ENCODE measurements around the gene STX16.

STX16 gene

GRCh38 chr20:58713801-58714339, 62.8 kb downstream of the STX16 start:
- DNase-seq (ENCODE audit: low read depth): no peak
- H3K4me3 ChIP-seq (ENCODE audit: low read depth, low read length): no peak overlapping the region
- TF ChIP-seq, protein P1, sequence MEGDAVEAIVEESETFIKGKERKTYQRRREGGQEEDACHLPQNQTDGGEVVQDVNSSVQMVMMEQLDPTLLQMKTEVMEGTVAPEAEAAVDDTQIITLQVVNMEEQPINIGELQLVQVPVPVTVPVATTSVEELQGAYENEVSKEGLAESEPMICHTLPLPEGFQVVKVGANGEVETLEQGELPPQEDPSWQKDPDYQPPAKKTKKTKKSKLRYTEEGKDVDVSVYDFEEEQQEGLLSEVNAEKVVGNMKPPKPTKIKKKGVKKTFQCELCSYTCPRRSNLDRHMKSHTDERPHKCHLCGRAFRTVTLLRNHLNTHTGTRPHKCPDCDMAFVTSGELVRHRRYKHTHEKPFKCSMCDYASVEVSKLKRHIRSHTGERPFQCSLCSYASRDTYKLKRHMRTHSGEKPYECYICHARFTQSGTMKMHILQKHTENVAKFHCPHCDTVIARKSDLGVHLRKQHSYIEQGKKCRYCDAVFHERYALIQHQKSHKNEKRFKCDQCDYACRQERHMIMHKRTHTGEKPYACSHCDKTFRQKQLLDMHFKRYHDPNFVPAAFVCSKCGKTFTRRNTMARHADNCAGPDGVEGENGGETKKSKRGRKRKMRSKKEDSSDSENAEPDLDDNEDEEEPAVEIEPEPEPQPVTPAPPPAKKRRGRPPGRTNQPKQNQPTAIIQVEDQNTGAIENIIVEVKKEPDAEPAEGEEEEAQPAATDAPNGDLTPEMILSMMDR (conservative IDR thresholded peaks at IDR 0.05; ENCODE audit: low read depth, low read length): no peak

- TF ChIP-seq, protein P1 (conservative IDR thresholded peaks at IDR 0.05; ENCODE audit: low read depth, low read length): no peak
- H3K4me3 ChIP-seq (ENCODE audit: low read depth, low read length): no peak overlapping the region
- DNase-seq (ENCODE audit: low read depth): no peak
Observed at GRCh38 chr20:58714340-58714922, 63.3 kb downstream of the STX16 start.

GRCh38 chr20:58714923-58715351, 63.9 kb downstream of the STX16 start:
- H3K4me3 ChIP-seq (ENCODE audit: low read depth, low read length): no peak overlapping the region
- no peak for DNase-seq (ENCODE audit: low read depth)
- TF ChIP-seq, protein P1 (conservative IDR thresholded peaks at IDR 0.05; ENCODE audit: low read depth, low read length): no peak

DNA sequence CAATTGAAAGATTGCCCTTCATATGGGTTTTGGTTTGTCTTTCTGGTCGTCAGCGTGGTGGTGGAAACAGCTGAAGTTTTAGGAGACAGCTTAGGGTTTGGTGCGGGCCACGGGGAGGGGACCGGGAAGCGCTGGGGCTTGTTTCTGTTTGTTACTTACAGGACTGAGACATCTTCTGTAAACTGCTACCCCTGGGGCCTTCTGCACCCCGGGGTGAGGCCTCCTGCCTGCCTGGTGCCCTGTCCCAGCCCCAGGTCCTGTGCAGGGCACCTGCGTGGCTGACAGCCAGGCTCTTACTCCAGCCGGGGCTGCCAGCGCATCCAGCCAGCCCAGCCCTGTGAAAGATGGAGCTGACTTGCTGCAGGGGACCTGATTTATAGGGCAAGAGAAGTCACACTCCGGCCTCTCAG, 64.3 kb downstream of the STX16 start:
- no peak for DNase-seq (ENCODE audit: low read depth)
- TF ChIP-seq, protein P1 (conservative IDR thresholded peaks at IDR 0.05; ENCODE audit: low read depth, low read length): no peak
- no peak overlapping the region for H3K4me3 ChIP-seq (ENCODE audit: low read depth, low read length)

DNA sequence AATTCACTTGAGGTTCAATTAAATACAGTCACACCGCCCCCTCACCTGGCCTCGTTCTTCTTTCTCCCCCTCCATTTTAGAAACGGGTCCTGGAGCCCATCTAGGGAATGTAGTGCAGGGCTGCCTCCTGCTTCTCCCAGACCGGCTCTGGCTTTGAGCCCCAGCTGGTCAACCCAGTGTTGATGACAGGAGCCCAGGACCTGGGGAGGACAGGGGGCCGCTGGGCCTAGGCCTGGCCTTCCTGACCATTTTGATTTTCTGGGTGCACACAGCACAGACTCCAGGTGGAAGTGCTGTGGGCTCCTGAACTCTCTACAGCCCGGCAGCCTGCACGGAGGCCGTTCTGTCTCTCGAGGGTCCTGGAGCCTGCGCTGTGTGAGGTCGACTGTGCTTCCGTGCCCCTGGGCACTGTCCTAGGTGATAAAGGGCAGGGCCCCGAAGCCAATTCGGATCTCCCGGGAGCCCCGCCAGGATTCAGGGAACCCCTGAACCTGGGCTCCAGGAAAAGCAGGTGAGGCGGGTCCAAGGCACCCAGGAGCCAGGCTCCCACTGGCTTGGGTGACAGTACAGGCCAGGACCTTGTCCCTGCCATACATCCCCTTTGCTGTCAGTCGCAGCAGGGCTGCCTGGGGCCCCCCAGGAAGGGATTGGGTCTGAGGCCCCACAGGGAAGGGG, 64.9 kb downstream of the STX16 start:
- DNase-seq (ENCODE audit: low read depth): no peak
- no peak overlapping the region for H3K4me3 ChIP-seq (ENCODE audit: low read depth, low read length)
- TF ChIP-seq, protein P1 (conservative IDR thresholded peaks at IDR 0.05; ENCODE audit: low read depth, low read length): no peak

- no peak overlapping the region for H3K4me3 ChIP-seq (ENCODE audit: low read depth, low read length)
- TF ChIP-seq, protein P1 (conservative IDR thresholded peaks at IDR 0.05; ENCODE audit: low read depth, low read length): no peak
- no peak for DNase-seq (ENCODE audit: low read depth)
Observed at GRCh38 chr20:58716476-58717277, 65.6 kb downstream of the STX16 start.
